ENCODE results near the gene EDARADD.
"Not testable (repeated sequence)": the region's sequence is repeated elsewhere in the genome, so short reads cannot be mapped to it uniquely, and the experiment has no call there.

EDARADD gene

DNA sequence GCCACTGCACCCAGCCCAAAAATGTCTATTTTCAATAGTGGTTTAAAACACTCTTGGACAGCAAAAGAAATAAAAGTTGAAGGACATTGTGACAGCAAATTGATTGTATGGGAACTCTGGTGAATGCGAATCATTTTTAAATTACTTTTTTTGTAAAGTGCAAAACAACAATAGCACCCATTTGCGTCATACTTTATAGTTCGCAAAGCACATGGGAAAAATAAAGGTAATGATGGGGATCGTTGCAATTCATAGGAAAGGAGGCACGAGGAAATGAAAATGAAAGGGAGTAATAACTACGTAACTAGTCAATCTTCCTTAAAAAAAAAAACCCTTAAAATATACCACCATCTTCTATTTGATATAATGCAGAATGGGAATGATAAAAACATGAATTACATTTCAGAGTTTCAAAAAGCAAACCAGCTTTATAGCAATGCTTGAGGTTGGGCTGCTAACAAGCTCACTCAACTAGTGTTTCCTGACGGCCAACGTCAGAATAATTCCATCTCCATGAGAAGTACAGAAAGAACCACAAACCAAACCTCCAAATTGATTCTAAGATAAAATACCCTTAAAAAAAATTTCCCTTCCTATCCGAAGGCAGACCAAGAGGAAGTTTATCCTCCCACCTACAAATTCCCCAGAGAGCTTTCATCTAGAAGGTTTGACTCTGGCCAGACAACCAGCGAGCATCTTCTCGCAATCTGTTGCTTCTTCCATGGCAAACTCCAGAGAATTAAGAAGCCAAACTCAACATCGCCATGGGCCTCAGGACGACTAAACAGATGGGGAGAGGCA, at the start of gene EDARADD:
EDARADD (plus strand) TSS at position 606 of the 801 bp plus-strand sequence; CDS start at position 765, 159 bp downstream.
- DNase-seq (ENCODE audit: low read depth, low spot score), result no peak

DNA sequence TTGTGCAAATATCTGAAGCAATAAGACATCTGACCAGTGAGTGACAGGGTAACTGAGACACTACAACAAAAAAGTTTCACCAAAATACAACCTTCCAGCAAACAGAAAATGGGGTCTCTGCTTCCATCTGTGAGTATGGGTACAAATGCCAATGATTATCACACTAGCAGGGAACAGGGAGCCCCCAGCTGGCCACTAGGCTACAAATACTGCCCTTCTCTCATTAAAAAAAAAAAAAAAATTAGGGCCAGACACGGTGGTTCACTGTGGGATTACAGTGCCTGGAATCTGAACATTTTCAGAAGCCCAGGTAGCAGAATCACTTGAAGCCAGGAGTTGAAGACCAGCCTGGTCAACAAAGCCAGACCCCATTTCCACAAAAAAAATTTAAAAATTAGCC, 48.4 kb upstream of the EDARADD start:
- DNase-seq (ENCODE audit: low read depth, low spot score), result no peak

DNA sequence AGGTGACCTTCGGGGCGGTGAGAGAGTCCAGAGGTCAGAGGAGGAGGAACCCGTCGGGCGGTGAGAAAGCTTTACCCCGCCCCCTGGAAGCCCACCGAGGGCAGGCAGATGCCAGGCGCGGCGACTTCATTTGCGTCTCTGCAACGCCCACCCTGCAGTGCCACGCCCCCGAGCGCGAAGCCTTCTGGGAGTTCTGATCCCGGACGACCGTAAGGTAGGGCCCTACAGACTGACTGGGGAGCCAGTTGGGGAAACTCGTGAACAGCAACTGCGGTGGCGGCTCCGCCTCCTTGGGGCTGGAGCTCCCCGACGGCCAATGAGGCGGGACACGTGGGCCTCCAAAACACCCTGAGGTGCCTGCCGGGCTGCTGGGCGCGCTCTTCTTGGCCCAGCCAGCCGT, 46.0 kb upstream of the EDARADD start:
- DNase-seq (ENCODE audit: low read depth, low spot score), result no peak

DNA sequence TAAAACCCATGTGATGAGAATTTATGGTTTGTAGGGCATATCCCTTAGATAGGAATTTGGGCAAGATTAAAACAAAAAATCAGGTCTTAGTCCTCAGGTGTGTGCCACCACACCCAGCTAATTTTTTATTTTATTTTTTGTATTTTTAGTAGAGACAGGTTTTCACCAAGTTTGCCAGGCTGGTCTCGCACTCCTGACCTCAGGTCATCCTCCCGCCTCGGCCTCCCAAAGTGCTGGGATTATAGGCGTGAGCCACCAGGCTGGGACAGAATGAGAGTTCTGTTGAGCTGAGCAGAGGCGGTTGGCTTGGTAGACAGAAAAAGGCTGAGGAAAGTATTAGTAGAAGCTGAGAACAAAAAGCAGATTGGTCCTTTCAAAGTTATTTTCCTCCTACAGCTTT, 43.8 kb upstream of the EDARADD start:
- no peak for DNase-seq (ENCODE audit: low read depth, low spot score)

DNA sequence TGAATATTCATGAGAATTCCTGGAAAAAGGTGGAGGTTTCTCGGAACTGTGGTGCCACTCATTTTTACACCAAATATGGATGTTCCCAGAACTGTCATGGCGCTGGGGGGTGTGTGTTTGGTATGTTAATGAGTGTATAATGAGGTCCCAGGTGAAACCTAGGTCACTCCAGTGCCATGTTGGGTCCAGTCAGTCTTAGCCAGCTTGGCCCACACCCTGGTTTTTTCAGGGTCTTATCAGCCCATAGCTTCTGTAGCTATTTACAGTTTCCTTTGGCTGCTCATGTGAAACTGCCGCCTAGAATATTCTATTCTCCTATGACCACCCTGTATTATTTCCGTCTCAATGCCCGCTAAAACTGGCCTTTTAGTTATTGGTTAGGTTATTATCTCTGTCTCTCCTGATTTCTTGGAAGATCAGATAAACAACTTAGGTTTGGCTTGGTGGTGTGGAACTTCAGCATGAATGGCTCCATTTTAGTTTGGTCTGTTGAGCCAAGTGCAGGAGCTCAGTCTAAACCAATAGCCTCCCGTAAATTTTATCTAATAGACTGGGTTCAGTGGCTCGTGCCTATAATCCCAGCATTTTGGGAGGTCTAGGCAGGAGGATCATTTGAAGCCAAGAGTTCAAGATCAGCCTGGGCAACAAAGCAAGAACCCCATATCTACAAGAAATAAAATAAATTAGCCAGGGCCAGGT, 42.1 kb upstream of the EDARADD start:
- DNase-seq (ENCODE audit: low read depth, low spot score), result no peak

DNA sequence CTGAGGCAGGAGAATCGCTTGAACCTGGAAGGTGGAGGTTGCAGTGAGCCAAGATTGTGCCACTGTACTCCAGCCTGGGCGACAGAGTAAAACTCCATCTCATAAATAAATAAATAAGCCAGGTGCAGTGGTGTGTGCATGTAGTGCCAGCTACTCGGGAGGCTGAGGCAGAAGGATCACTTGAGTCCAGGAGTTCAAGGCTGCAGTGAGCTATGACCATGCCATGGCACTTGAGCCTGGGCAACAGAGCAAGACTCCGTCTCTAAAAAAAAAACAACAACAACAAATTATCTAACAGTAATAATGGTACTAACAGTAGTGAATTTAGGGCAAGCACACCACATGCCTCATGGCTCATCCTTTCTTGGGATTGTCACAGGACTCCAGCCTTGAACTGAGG, 41.3 kb upstream of the EDARADD start:
- DNase-seq (ENCODE audit: low read depth, low spot score), result not testable (repeated sequence)

DNA sequence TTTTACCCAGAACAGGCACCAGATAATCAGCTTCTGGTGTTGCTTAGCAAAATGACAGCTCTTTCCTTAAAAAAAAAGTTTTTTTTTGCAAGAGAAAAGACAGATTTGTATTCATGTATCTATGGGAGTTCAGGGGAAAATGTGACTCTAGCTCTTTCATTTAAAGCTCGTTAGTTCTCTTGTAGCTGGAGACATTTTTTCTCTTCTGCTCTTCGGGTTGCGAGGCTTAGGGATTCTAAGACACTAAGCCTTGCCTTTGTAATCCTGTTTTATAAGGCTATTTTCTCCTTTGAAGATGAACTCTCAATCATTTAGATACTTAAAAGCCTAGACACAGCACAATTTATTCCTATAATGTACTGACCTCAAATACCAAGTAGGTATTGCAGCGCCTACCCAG, 40.3 kb upstream of the EDARADD start:
- no peak for DNase-seq (ENCODE audit: low read depth, low spot score)

DNA sequence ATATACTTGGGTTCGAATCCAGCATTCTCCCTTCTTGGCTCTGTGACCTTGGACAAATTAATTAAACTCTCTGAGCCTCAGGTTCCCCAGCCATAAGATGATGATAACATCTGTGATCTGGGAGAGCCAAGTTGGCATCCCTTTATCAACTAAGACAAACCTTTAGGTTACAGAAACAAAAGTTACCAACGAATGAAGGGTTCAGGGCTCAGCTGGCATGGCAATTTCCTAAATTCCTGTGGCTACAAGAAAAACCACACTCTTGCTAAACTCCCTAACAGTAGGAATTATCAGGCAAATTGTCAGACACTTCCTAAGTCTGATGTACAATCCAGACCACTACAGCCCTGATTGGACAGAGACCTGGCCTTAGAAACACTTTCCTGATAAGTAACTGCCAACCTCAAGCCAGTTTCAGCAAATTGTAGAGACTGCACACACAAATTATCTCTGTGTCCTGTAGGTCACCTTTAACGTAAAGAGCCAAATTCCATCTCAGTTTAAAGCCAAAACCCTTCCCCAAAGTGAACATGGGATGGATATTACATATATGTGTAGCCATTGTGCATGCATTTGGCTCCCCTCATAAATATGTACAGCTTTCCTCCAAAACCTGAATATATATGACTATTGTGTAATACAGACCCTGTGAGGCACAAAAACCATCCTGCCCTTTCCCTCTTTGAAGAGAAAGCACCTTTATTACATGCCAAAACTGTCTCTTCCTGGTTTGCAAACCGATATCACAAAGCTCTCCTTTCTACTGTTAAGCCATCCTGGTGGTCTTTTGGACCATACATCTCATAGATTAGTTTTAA, 39.5 kb upstream of the EDARADD start:
- DNase-seq (ENCODE audit: low read depth, low spot score), result no peak

DNA sequence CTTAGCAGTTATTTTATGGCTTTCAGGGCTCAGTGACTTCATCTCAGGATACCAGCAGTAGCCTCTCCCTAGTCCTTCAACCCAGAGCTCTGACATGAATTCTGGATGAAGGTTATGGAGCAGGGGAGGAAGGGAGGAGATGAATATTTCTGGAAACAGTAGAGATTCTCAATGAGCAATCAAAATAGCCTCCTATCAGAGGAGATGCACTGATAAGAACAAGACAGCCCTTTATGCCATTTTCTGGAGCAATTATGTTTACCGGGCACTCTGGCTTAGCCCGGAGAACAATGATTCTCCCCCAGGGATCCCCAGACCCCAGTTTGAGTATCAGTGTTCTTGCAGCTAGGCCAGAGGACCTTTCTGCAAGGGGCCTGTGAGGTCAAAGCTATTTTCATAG, 37.9 kb upstream of the EDARADD start:
- no peak for DNase-seq (ENCODE audit: low read depth, low spot score)

DNA sequence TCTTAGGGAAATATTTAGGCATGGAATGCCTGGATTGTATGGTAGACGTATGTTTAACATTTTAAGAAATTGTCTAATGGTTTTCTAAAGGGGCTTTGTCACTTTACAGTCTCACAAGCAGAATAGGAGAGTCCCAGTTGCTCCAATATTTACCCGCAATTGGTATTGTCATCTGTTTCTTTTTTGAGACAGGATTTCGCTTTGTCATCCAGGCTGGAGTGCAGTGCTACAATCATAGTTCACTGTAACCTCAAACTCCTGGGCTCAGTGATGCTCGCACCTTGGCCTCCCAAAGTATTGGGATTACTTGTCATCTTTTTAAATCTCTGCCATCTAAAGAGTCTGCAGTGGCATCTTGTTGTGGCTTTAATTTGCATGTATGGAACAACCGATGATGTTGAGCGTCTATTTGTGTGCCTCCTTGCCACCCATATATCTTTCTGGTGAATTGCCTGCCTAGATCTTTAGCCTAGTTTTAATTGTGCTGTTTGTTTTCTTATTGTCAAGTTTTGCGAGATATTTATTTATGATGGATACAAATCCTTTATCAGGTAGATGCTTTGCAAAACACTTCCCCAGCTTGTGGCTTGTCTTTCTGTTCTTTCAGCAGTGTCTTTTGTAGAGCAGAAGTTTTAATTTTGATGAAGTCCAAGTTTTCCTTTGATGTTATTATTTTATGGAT, 32.0 kb upstream of the EDARADD start:
- no peak for DNase-seq (ENCODE audit: low read depth, low spot score)

DNA sequence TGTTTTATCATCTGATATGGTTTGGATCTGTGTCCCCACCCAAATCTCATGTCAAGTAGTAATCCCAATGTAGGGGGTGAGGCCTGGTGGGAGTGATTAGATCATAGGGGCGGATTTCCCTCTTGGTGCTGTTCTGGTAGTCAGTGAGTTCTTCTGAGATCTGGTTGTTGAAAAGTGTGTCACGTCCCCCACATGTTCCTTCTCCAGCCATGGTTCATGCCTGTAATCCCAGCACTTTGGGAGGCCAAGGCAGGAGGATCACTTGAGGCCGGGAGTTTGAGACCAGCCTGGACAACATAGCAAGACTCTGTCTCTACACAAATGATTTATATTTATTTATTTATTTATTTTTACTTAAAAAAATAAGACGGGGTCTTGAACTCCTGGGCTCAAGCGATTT, 30.8 kb upstream of the EDARADD start:
- DNase-seq (ENCODE audit: low read depth, low spot score), result no peak

DNA sequence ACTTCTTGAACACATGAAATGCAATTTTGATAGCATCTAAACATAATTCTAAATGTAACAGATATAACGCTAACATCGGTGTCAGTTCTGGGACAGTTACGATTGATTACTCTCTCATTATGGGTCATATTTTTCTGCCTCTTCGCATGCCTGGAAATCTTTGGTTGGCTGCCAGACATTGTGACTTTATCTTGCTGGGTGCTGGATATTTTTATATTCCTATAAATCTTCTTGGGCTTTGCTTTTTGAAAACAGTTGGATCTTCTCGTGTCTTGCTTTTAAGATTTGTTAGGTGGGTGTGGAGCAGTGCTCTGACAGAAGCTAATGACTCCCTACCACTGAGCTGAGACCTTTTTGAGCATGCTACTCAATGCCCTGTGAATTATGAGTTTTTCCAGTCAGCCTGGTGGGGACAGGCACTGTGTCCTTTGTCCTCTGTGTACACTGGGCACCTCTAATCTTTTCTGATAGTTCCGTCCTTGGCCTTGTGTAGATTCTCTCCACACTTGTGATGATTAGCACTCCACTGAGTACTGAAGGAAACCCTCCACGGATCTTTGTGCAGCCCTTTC, 28.0 kb upstream of the EDARADD start:
- no peak for DNase-seq (ENCODE audit: low read depth, low spot score)

DNA sequence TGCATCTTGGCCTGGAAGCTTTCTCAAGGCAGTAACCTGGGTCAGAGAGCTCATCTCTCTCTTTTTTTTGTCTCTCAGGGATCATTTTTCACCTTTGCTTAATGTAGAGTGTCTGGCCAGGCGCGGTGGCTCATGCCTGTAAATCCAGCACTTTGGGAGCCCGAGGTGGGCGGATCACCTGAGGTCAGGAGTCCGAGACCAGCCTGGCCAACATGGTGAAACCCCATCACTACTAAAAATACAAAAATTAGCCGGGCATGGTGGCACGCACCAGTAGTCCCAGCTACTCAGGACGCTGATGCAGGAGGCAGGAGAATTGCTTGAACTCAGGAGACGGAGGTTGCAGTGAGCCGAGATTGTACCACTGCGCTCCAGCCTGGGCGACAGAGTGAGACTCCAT, 27.4 kb upstream of the EDARADD start:
- not testable (repeated sequence) for DNase-seq (ENCODE audit: low read depth, low spot score)

DNA sequence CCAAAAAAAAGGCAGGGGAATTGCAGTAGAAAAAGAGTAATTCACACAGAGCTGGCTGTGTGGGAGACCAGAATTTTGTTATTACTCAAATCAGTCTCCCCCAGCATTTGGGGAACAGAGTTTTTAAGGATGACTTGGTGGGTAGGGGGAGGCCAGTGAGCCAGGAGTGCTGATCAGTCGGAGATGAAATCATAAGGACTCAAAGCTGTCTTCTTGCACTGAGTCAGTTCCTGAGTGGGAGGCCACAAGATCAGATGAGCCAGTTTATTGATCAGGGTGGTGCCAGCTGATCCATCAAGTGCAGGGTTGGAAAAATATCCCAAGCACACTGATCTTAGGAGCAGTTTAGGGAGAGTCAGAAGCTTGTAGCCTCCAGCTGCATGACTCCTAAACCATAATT, 23.7 kb upstream of the EDARADD start:
- no peak for DNase-seq (ENCODE audit: low read depth, low spot score)

DNA sequence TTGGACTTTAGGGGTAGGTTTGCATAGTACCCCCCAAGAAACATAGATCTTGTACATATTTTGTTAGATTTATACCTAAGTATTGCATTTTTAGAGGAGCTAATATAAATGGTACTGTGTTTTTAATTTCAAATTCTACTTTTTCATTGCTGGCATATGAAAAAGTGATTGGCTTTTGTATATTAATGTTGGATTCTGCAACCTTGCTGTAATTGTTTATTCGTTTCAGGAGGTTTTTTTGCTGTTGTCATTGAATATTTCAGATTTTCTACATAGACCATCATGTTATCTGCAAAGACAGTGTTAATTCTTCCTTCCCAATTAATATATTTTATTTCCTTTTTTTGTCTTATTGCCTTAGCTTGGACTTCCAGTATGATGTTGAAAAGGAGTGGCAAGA, 23.0 kb upstream of the EDARADD start:
- no peak for DNase-seq (ENCODE audit: low read depth, low spot score)

DNA sequence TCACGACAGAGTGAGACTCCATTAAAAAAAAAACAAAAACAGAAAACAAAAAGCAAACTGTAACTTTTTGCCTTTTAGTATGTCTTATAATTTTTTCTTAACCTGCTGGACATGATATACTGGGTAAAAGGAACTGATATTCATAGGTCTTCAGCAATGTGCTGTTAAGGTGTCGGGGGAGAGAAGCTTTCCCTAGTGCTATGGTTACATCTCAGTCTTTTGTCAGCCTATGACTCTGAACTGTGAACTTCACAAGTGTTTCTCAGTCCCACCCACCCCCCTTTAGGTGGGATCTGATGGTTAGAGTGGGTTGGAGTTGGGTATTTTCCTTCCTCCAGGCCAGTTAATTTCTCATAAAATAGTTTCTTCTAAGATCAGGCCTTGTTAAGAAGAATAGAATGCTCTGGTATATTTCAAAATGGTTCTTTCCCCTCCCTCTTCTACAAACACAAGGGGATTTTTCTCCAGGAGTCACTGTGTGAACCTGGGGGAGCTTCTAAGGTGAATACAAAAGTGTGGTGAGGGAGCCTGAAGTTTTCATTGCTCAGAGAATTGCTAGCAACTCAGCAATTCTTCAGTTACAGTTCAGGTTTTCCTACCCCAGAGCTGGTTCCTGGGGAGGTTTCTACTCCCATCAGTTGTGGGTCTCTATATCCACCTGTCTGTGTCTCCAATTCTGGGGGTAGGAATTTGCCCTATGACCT, 16.1 kb upstream of the EDARADD start:
- no peak for DNase-seq (ENCODE audit: low read depth, low spot score)

DNA sequence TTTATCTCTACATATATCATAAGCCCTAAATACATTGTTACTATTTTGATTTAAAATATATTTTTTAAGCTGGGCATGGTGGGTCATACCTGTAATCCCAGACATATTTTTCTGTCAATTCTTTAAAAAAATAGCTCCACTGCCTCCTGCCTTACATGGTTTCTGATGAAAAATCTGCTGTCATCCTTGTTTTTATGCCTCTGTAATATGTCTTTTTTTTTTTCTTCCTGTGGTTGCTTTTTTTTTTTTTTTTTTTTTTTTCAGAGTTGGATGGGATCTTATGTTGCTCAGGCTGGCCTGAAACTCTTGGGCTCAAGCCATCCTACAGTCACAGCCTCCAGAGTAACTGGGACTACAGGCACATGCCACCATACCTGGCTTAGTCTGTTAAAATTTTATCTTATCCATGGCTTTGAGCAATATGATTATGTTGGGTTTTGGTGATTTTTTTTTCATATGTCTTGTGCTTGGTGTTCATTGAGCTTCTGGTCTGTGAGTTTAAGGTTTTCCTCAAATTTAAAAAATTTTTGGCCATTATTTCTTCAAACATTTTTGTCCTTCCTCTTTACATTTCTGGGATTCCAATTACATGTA, 12.4 kb upstream of the EDARADD start:
- no peak for DNase-seq (ENCODE audit: low read depth, low spot score)

DNA sequence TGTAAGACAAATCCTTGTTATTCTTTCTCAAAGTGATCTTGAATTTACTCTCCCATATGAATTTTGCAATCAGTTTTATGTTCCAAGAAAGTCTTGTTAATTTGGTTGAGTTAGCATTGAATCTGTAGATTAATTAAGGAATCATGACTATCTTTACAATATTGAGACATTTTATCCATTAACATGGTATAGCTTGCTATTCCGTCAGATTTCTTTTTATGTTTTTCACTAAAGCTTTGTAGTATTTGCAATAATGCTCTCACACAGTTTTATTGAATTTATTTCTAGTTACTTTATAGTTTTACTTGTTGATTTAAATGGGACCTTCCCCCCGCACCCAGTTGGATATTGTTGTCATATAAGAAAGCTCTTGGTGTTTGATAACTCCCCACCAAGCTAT, 5.8 kb upstream of the EDARADD start:
- no peak for DNase-seq (ENCODE audit: low read depth, low spot score)

DNA sequence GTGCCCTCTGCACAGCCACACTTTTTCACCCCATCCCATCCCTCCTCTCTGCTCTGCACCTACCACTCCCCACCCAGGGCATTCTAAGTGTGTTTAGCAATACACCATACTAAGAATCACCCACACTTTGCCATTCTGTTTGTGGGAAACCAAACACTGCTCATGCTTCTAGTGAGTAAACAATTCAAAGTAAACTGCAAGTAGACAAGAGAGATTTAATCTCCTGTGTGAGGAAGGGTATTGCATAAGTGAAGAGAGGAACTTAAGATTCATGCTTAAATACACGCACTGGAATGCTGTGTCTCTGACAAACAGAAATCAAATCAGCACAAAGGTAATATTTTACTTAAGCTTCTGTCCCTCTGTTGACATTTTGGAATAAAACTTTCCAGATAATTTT, 4.8 kb upstream of the EDARADD start:
- DNase-seq (ENCODE audit: low read depth, low spot score), result no peak

DNA sequence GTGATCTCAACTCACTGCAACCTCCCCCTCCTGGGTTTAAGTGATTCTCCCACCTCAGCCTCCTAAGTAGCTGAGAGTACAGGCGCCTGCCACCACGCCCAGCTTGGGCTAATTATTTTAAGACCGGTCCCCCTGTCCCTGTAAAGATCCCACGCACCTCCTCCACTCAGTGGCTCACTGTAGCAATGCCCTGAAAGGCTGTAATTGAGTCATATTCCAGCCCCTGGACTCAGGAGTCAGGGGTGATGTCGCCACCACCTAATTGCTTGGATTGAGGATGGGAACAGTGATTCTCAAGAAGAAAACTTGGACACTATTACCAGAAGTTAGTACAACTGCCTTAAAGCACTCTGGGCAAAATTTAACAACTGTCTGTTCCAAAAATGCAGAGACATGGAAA, 3.1 kb upstream of the EDARADD start:
- DNase-seq (ENCODE audit: low read depth, low spot score), result no peak

Measured in activated CD4-positive, CD25-positive, alpha-beta regulatory T cell treated with anti-CD3 and anti-CD28 coated beads, Interleukin-2, amount 50 U/mL, for 16 hours (primary cell).